Upper lobe of left lung (tissue), 6 donors: ENCODE results near the gene FBXL17. TPM values are rescaled to one million over a fixed set of nuclear protein-coding genes. Genes with fewer than 3 reads are reported as not detected.

Source experiments
- ATAC-seq, 2 donors: fragments of 200-7000 bp; cut with Tn5 transposase; one replicate each; pipeline ENCODE4 v1.9.1; 2022; ENCODE audit warnings: mild to moderate bottlenecking in 2 of 2, moderate library complexity in 2 of 2; ENCODE audit not compliant: low FRiP score in 2 of 2
- DNase-seq, 2 donors: peaks; one replicate each; pipeline ENCODE4 v3.0.0-alpha.2; 2019 to 2020
- H3K27ac ChIP-seq, 4 donors: fragments of 200-600 bp; sonication (generic); one replicate each; pipeline ENCODE4 v1.5.1; 2016 to 2019
- H3K27me3 ChIP-seq, 4 donors: fragments of 200-600 bp; sonication (generic); one replicate each; pipeline ENCODE4 v1.5.1; 2017 to 2019
- H3K36me3 ChIP-seq, 4 donors: fragments of 200-600 bp; sonication (generic); one replicate each; pipeline ENCODE4 v1.5.1; 2016 to 2019
- H3K4me1 ChIP-seq, 4 donors: fragments of 200-600 bp; sonication (generic); one replicate each; pipeline ENCODE4 v1.5.1; 2018 to 2019
- H3K4me3 ChIP-seq, 4 donors: fragments of 200-600 bp; sonication (generic); one replicate each; pipeline ENCODE4 v1.5.1; 2017 to 2019; ENCODE audit warnings: mild to moderate bottlenecking in 2 of 4, moderate library complexity in 1 of 4
- H3K9me3 ChIP-seq, 4 donors: fragments of 200-600 bp; sonication (generic); one replicate each; pipeline ENCODE4 v1.5.1; 2018 to 2019
- EP300 ChIP-seq, 4 donors: sonication (generic); formaldehyde crosslinking; IDR thresholded peaks; one replicate each; pipeline ENCODE4 v1.5.1; 2017; ENCODE audit warnings: antibody characterized with exemption in 4 of 4, control low read depth in 2 of 4
- POLR2A ChIP-seq, 4 donors: fragments of 450-650 bp; IDR thresholded peaks; one replicate each; pipeline ENCODE4 v1.5.1; 2016 to 2017; ENCODE audit warnings: antibody characterized with exemption in 4 of 4, mild to moderate bottlenecking in 2 of 4
- POLR2AphosphoS5 ChIP-seq, 2 donors: sonication (generic); formaldehyde crosslinking; IDR thresholded peaks; one replicate each; pipeline ENCODE4 v1.5.1; 2017; ENCODE audit warnings: antibody characterized with exemption in 2 of 2
- WGBS, 2 donors: methylation state at CpG; one replicate each; pipeline ENCODE4 v1.1.5; 2017 to 2018; 5-methylcytosine and 5-hydroxymethylcytosine counted together
- total RNA-seq, 6 donors: library from RNA; depleted of rRNA in 4 of 6; stranded (reverse); fragments of >200 nt in 4 of 6; gene quantifications; one replicate each; pipeline versions ENCODE4 v1.1.0 to v1.2.1, GENCODE V29; 2016 to 2021
- TF ChIP-seq, protein P1 (sequence below), 6 experiments: fragments of 450-650 bp in 4 of 6; fragments of 200-600 bp in 2 of 6; sonication (generic) in 2 of 6; IDR thresholded peaks; one replicate each; pipeline ENCODE4 v1.5.1; 2016 to 2019; ENCODE audit warnings: antibody characterized with exemption in 6 of 6
- donor health status: DM: no; HTN: no; CAD: no; lungs with moderate emphysema.
- donor health status: DM: no; HTN: yes; CAD: no; lungs with severe emphysema.

FBXL17 gene
- total RNA-seq, 6 donors from 2014 or later: 10.0 to 47.1 (median 16.9) TPM

DNA sequence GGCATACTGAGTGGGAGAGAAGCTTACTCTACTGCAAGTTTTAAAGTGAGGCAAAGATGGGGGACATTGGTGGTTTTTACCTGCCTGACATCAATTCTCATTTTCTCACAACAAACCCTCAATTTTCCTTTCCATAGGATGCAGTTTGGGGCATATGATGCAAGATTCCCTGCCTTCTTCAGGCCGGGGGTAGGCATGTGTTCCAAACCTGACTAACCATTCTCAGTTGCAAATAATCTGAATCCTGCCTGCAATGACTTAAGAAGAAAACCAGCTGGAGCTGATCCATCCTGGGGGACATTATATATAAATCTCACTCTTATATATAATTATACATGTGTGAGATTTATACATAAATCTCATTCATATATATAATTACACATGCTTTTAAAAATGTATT lies 487.5 kb downstream of the FBXL17 start:
- TF ChIP-seq, protein P1, sequence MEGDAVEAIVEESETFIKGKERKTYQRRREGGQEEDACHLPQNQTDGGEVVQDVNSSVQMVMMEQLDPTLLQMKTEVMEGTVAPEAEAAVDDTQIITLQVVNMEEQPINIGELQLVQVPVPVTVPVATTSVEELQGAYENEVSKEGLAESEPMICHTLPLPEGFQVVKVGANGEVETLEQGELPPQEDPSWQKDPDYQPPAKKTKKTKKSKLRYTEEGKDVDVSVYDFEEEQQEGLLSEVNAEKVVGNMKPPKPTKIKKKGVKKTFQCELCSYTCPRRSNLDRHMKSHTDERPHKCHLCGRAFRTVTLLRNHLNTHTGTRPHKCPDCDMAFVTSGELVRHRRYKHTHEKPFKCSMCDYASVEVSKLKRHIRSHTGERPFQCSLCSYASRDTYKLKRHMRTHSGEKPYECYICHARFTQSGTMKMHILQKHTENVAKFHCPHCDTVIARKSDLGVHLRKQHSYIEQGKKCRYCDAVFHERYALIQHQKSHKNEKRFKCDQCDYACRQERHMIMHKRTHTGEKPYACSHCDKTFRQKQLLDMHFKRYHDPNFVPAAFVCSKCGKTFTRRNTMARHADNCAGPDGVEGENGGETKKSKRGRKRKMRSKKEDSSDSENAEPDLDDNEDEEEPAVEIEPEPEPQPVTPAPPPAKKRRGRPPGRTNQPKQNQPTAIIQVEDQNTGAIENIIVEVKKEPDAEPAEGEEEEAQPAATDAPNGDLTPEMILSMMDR (IDR thresholded peaks at IDR 0.05): no peak
- no peak for TF ChIP-seq POLR2A (IDR thresholded peaks at IDR 0.05)
- no peak for TF ChIP-seq EP300 (IDR thresholded peaks at IDR 0.05)
- no peak for TF ChIP-seq POLR2AphosphoS5 (IDR thresholded peaks at IDR 0.05)
- Histone ChIP-seq H3K36me3 (no peaks in the 10 kb centered on the region), H3K4me1 (peaks cover 0 to 5% (median 0%) of the 10 kb centered on the region in 4 donors), H3K27ac (no peak overlapping the region), H3K9me3 (peaks cover 0 to 4% (median 0%) of the 10 kb centered on the region in 4 donors), H3K4me3 (no peak overlapping the region), H3K27me3 (no peaks in the 10 kb centered on the region)
- DNase-seq (no peak), ATAC-seq (no peak)
- 64 to 76% methylated on average over 1 of the region's 1 CpG for WGBS, 2 donors

DNA sequence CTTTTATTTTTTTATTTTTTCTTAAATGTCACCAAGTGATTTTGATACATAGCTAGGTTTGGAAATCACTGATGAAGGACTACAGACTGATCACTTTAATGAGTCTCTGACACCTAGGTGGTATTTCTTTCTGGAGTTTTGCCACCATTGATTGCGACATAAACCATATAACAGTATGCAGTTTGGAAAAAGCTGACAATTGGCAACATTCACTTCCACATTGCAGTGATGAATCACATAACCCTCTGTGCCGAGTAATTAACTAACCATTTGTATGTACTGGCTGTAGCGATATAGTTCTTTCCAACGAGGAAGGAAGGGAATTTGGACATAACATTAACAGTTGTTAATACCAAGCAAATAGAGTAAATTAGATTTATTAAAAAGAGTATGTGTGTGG lies 488.3 kb downstream of the FBXL17 start:
- TF ChIP-seq EP300 (IDR thresholded peaks at IDR 0.05) (no peak), POLR2A (IDR thresholded peaks at IDR 0.05) (no peak), POLR2AphosphoS5 (IDR thresholded peaks at IDR 0.05) (no peak)
- TF ChIP-seq, protein P1 (IDR thresholded peaks at IDR 0.05): no peak
- peak in 1 of 2 donors; percentile 84 for ATAC-seq

DNA sequence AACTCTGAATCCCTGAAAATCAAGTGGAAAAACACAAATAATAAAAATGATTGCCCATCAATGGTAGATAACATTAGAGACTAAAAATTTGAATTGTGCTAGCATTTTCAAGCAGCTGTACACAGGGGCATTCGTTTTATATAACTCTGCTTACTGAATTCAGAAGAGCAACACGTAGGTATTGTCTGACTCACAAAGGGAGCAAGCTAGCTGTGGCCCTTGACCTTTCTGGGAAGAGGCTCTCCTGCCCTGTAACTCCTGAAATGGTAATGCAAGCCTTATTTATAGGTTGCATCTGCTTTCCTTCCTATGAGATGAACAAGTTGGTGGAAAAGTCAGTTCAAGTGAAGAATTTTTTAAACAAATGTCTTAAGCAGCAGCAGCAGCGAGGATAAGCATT lies 492.5 kb downstream of the FBXL17 start:
- WGBS, 2 donors: 85 to 87% methylated on average over 3 of the region's 3 CpGs
- no peak overlapping the region for H3K27ac ChIP-seq
- H3K27me3 ChIP-seq: no peaks in the 10 kb centered on the region
- H3K4me1 ChIP-seq: peaks cover 0 to 5% (median 0%) of the 10 kb centered on the region in 4 donors
- no peak overlapping the region for H3K4me3 ChIP-seq
- TF ChIP-seq EP300 (IDR thresholded peaks at IDR 0.05): no peak
- TF ChIP-seq POLR2A (IDR thresholded peaks at IDR 0.05): no peak
- TF ChIP-seq POLR2AphosphoS5 (IDR thresholded peaks at IDR 0.05): no peak
- TF ChIP-seq, protein P1 (IDR thresholded peaks at IDR 0.05): no peak
- DNase-seq: no peak
- no peaks in the 10 kb centered on the region for H3K36me3 ChIP-seq
- no peak for ATAC-seq
- H3K9me3 ChIP-seq: no peaks in the 10 kb centered on the region

More for the DNA sequence above, 488.3 kb downstream of the FBXL17 start:
- Histone ChIP-seq H3K27me3 (no peaks in the 10 kb centered on the region), H3K27ac (no peak overlapping the region), H3K36me3 (no peaks in the 10 kb centered on the region), H3K9me3 (no peaks in the 10 kb centered on the region), H3K4me1 (peaks cover 0 to 5% (median 0%) of the 10 kb centered on the region in 4 donors), H3K4me3 (no peak overlapping the region)
- DNase-seq: no peak
- WGBS, 2 donors: 41 to 52% methylated on average over 4 of the region's 4 CpGs

DNA sequence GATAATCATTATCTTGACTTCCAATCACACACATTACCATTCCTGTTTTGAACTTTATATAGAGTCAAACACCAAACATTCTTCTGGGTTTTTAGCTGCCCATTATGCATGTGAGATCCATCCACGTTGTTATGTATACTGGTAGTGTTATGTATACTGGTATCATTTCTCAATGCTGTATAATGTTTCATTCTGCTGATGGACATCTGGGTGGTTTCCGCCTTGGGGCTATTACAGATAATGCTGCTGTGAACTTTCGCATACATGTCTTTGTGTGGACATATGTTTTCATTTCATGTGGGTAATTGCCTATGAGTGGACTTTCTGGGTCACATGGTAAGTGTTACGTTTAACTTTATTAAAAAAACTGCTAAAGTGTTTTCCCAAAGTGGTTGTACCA lies 493.4 kb downstream of the FBXL17 start:
- H3K36me3 ChIP-seq: no peaks in the 10 kb centered on the region
- no peak for ATAC-seq
- H3K27me3 ChIP-seq: no peaks in the 10 kb centered on the region
- H3K27ac ChIP-seq: no peak overlapping the region
- no peak overlapping the region for H3K4me3 ChIP-seq
- 91 to 95% methylated on average over 4 of the region's 4 CpGs for WGBS, 2 donors
- H3K4me1 ChIP-seq: no peaks in the 10 kb centered on the region
- no peaks in the 10 kb centered on the region for H3K9me3 ChIP-seq
- no peak for DNase-seq
- no peak for TF ChIP-seq EP300 (IDR thresholded peaks at IDR 0.05)
- TF ChIP-seq, protein P1 (IDR thresholded peaks at IDR 0.05): no peak
- TF ChIP-seq POLR2AphosphoS5 (IDR thresholded peaks at IDR 0.05): no peak
- no peak for TF ChIP-seq POLR2A (IDR thresholded peaks at IDR 0.05)

DNA sequence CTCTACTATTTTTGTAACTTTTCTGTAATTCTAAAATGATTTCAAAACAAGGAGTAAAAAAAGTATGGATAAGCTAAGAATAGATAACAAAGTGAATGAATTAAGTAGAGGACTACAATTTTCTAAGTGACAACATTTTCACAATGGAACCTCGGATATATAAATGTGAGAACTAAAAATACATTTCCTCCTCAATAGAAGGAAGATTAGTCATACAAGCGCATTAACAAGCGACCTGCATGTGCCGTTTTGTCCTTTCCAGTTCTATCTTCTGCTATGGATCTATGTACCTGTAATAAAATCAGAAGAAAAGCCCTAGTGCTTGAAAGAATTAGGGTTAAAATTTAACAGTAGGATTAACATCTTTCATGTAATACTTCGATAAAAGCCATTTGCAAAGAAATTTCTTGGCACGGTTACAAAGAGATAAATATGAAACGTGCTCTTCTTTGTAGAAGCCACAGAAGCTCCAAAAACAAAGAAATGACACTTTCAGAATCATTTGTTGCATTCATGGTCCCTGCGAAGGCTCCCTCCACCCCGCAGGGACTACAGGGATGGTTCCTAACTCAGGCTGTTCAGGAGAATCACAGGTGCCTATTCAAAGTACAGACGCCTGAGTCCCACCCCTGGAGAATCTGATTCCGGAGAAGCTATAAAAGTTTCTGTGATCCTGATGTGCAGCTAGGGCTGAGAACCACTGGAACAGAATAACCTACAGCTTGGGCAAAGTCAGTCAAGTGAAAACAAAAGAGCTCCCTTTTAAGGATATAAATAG lies 494.5 kb downstream of the FBXL17 start:
- TF ChIP-seq EP300 (IDR thresholded peaks at IDR 0.05) (no peak), POLR2AphosphoS5 (IDR thresholded peaks at IDR 0.05) (no peak), POLR2A (IDR thresholded peaks at IDR 0.05) (no peak)
- TF ChIP-seq, protein P1 (IDR thresholded peaks at IDR 0.05): no peak
- no peaks in the 10 kb centered on the region for H3K4me1 ChIP-seq
- WGBS, 2 donors: 44 to 47% methylated on average over 11 of the region's 11 CpGs

More for the DNA sequence above, 494.5 kb downstream of the FBXL17 start:
- no peak for DNase-seq
- Histone ChIP-seq H3K9me3 (no peaks in the 10 kb centered on the region), H3K27me3 (no peaks in the 10 kb centered on the region), H3K36me3 (no peaks in the 10 kb centered on the region), H3K27ac (no peak overlapping the region), H3K4me3 (no peak overlapping the region)
- ATAC-seq: no peak
